H1 (cell line): ENCODE results near the gene MED31. TPM values are rescaled to one million over a fixed set of nuclear protein-coding genes. Genes with fewer than 3 reads are reported as not detected.

ENCODE experiments used
- ATF3 ChIP-seq: IDR thresholded peaks from 2 replicates; pipeline ENCODE4 v1.6.1; 2011; ENCODE audit warnings: low read depth, mild to moderate bottlenecking, low read length; ENCODE audit not compliant: insufficient read depth
- CHD2 ChIP-seq: IDR thresholded peaks from 2 replicates; pipeline ENCODE4 v1.6.1; 2012; ENCODE audit warnings: low read length, improper control_type of control experiment
- EGR1 ChIP-seq: IDR thresholded peaks from 2 replicates; pipeline ENCODE4 v1.6.1; 2011; ENCODE audit warnings: low read depth, low read length, borderline replicate concordance
- HDAC6 ChIP-seq: IDR thresholded peaks from one replicate; pipeline ENCODE4 v1.7.1; 2012; ENCODE audit warnings: low read depth, mild to moderate bottlenecking, inconsistent platforms, low read length, moderate library complexity
- KDM5A ChIP-seq: fragments of 200-600 bp; IDR thresholded peaks from 2 replicates; pipeline ENCODE4 v1.7.1; 2012; ENCODE audit warnings: mild to moderate bottlenecking, low read length, inconsistent platforms, mixed read lengths
- MAFK ChIP-seq: IDR thresholded peaks from 2 replicates; pipeline ENCODE4 v1.6.1; 2012; ENCODE audit warnings: low read depth, mild to moderate bottlenecking, improper control_type of control experiment, low read length
- MAX ChIP-seq: IDR thresholded peaks from 2 replicates; pipeline ENCODE4 v1.6.1; 2012; ENCODE audit warnings: inconsistent platforms
- SP1 ChIP-seq: IDR thresholded peaks from 2 replicates; pipeline ENCODE4 v1.6.1; 2011; ENCODE audit warnings: low read depth, low read length
- polyA plus RNA-seq, 7 experiments: library from polyadenylated mRNA; depleted of rRNA in 3 of 7; stranded (reverse) in 5 of 7; unstranded in 2 of 7; fragments of >200 nt in 5 of 7; fragments of 200-250 nt in 2 of 7; gene quantifications; 1 replicate in 5 of 7; 2 replicates in 1 of 7; 4 replicates in 1 of 7; pipeline versions ENCODE4 v1.2.1 to v1.2.3, GENCODE V29; 2011 to 2013; ENCODE audit warnings: missing spikeins in 2 of 7, mixed read lengths in 2 of 7
- total RNA-seq: library from RNA; stranded (reverse); fragmentation: NEBNext Ultra II Directional; extraction: Animal tissue kit (Norgen Biotek cat#: 25700); gene quantifications from 2 replicates; pipeline ENCODE4 v1.2.1, GENCODE V29; 2021
- TF ChIP-seq, protein P1 (sequence below): fragments of 300-600 bp; sonication (generic); IDR thresholded peaks from 2 replicates; pipeline ENCODE4 v1.7.1; 2012; ENCODE audit warnings: low read length, moderate library complexity, mild to moderate bottlenecking, inconsistent platforms; ENCODE audit not compliant: insufficient replicate concordance

The MED31 gene
- total and polyA plus RNA-seq, 2 of the 8 experiments (the other 6 are each of a cell fraction or from before 2014, with no cell fraction given) = 4.6 to 12.3 TPM

DNA sequence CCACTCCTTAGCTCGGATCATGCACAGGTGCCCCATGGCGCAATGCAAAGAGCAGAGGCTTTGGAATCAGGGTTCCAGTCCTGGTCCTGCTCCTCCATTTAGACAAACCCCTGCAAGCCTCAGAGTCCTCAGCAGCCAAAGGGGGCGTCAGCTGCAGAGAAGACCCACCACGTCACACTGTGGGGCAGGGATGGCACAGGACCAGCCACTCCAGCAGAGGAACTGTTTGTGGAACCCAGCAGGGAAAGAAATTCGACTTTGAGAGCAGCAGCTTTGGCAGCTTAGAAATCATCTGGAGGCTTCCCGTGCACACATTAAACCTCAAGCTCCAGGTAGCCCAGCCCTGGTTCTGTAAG is 25.4 kb upstream of the MED31 start (continued):
- TF ChIP-seq, protein P1, sequence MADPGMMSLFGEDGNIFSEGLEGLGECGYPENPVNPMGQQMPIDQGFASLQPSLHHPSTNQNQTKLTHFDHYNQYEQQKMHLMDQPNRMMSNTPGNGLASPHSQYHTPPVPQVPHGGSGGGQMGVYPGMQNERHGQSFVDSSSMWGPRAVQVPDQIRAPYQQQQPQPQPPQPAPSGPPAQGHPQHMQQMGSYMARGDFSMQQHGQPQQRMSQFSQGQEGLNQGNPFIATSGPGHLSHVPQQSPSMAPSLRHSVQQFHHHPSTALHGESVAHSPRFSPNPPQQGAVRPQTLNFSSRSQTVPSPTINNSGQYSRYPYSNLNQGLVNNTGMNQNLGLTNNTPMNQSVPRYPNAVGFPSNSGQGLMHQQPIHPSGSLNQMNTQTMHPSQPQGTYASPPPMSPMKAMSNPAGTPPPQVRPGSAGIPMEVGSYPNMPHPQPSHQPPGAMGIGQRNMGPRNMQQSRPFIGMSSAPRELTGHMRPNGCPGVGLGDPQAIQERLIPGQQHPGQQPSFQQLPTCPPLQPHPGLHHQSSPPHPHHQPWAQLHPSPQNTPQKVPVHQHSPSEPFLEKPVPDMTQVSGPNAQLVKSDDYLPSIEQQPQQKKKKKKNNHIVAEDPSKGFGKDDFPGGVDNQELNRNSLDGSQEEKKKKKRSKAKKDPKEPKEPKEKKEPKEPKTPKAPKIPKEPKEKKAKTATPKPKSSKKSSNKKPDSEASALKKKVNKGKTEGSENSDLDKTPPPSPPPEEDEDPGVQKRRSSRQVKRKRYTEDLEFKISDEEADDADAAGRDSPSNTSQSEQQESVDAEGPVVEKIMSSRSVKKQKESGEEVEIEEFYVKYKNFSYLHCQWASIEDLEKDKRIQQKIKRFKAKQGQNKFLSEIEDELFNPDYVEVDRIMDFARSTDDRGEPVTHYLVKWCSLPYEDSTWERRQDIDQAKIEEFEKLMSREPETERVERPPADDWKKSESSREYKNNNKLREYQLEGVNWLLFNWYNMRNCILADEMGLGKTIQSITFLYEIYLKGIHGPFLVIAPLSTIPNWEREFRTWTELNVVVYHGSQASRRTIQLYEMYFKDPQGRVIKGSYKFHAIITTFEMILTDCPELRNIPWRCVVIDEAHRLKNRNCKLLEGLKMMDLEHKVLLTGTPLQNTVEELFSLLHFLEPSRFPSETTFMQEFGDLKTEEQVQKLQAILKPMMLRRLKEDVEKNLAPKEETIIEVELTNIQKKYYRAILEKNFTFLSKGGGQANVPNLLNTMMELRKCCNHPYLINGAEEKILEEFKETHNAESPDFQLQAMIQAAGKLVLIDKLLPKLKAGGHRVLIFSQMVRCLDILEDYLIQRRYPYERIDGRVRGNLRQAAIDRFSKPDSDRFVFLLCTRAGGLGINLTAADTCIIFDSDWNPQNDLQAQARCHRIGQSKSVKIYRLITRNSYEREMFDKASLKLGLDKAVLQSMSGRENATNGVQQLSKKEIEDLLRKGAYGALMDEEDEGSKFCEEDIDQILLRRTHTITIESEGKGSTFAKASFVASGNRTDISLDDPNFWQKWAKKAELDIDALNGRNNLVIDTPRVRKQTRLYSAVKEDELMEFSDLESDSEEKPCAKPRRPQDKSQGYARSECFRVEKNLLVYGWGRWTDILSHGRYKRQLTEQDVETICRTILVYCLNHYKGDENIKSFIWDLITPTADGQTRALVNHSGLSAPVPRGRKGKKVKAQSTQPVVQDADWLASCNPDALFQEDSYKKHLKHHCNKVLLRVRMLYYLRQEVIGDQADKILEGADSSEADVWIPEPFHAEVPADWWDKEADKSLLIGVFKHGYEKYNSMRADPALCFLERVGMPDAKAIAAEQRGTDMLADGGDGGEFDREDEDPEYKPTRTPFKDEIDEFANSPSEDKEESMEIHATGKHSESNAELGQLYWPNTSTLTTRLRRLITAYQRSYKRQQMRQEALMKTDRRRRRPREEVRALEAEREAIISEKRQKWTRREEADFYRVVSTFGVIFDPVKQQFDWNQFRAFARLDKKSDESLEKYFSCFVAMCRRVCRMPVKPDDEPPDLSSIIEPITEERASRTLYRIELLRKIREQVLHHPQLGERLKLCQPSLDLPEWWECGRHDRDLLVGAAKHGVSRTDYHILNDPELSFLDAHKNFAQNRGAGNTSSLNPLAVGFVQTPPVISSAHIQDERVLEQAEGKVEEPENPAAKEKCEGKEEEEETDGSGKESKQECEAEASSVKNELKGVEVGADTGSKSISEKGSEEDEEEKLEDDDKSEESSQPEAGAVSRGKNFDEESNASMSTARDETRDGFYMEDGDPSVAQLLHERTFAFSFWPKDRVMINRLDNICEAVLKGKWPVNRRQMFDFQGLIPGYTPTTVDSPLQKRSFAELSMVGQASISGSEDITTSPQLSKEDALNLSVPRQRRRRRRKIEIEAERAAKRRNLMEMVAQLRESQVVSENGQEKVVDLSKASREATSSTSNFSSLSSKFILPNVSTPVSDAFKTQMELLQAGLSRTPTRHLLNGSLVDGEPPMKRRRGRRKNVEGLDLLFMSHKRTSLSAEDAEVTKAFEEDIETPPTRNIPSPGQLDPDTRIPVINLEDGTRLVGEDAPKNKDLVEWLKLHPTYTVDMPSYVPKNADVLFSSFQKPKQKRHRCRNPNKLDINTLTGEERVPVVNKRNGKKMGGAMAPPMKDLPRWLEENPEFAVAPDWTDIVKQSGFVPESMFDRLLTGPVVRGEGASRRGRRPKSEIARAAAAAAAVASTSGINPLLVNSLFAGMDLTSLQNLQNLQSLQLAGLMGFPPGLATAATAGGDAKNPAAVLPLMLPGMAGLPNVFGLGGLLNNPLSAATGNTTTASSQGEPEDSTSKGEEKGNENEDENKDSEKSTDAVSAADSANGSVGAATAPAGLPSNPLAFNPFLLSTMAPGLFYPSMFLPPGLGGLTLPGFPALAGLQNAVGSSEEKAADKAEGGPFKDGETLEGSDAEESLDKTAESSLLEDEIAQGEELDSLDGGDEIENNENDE = no peak
- no peak for TF ChIP-seq CHD2
- no peak for TF ChIP-seq ATF3
- no peak for TF ChIP-seq SP1
- TF ChIP-seq KDM5A = no peak
- no peak for TF ChIP-seq MAX
- no peak for TF ChIP-seq HDAC6
- TF ChIP-seq MAFK = no peak
- TF ChIP-seq EGR1 = no peak
